ENCODE measurements around the gene RTKN2.

GRCh38 chr10:62214364-62214874 is 54.2 kb downstream of the RTKN2 start:
- TF ChIP-seq CTCF (IDR thresholded peaks at IDR 0.05; ENCODE audit: poor library complexity) (no peak), EZH2 (IDR thresholded peaks at IDR 0.05; ENCODE audit: borderline replicate concordance) (no peak), EZH2phosphoT487 (IDR thresholded peaks at IDR 0.05; ENCODE audit: low read depth, severe bottlenecking, unreplicated experiment) (no peak)

Data from hepatocyte (in vitro differentiated cells).